DMS114 treated with DMSO at 0.1 percent for 48 hours (cell line): ENCODE measurements around the gene ARMH1.
"Not testable (repeated sequence)": the region's sequence is repeated elsewhere in the genome, so short reads cannot be mapped to it uniquely, and the experiment has no call there.

Experiments used
- DNase-seq: peaks from one replicate; lab custom pipeline; 2025; ENCODE audit not compliant: unreplicated experiment; lab: John Stamatoyannopoulos, UW

The ARMH1 gene

DNA sequence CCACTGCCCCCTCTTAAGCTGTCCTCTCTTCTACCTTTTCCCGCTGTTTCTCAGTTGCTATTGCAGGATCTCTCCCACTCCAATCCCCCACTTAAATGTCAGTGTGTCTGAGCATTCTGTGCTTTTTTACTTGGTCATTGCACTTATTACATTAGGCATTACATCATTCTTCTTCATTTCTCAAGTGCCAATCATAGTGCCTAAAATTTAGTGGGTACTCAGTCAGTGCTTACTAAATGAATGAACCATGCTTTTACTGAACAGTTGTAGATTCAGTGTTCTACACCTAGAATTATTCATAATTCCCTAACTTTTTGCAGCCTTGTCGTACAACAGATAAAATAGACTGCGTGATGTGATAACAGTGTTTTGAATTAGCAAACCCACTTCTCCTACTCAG, 19.4 kb downstream of the ARMH1 start:
- DNase-seq = no peak

DNA sequence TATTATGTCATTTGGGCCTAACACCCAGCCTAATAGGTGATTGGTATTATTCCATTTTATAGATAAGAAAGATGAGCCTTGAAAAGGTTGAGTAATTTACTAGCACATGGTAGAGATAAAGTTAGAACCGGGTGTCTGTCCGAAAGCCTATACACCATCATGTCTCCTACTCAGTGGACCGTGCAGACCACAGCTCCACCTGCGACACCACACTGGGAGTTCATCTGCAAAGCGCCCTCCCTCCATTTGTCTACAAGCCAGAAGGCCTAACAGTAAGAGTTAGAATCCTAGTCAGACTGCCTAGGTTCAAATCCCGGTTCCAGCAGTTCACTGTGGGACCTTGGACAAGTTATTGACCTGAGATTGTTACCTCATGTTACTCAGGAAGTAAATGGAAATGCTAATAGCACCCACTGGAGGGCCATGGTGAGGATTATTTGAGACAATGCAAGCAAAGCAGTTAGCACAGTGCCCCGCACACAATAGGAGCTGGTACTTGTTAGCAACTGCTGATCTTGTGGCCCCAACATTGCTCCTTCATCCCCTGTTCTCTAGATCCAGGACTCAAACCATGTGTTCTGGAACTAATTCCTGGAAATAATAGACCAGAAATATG, 20.5 kb downstream of the ARMH1 start:
- no peak for DNase-seq

GRCh38 chr1:44695671-44696070, 21.2 kb downstream of the ARMH1 start:
- DNase-seq = no peak

DNA sequence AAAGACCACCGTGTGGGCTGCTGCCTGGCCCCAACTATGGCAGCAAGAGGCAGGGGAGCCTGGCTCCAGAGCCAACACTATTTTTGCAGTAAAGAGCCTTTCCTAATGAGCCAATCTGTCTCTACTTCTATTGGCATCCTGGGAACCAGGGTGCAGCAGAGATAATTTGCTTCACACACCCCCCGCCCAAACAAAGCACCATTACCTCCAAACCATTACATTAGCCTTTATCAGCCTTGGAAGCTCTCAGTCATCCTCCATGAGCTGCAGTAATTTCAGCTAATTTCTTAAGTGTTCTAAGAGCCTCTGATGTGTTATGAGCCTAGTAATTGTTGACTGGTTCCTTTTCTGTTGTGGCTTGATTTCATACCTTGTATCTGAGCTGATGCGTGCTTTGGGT, 21.6 kb downstream of the ARMH1 start:
- DNase-seq = no peak

- no peak for DNase-seq
Observed at GRCh38 chr1:44696789-44697345, 22.4 kb downstream of the ARMH1 start.

- no peak for DNase-seq
Observed at GRCh38 chr1:44698138-44698537, 23.6 kb downstream of the ARMH1 start.

- not testable (repeated sequence) for DNase-seq
Observed at GRCh38 chr1:44699375-44699774, 24.9 kb downstream of the ARMH1 start.

GRCh38 chr1:44700573-44700972, 26.1 kb downstream of the ARMH1 start:
- DNase-seq = no peak

GRCh38 chr1:44701141-44701573, 26.6 kb downstream of the ARMH1 start:
- DNase-seq = no peak

DNA sequence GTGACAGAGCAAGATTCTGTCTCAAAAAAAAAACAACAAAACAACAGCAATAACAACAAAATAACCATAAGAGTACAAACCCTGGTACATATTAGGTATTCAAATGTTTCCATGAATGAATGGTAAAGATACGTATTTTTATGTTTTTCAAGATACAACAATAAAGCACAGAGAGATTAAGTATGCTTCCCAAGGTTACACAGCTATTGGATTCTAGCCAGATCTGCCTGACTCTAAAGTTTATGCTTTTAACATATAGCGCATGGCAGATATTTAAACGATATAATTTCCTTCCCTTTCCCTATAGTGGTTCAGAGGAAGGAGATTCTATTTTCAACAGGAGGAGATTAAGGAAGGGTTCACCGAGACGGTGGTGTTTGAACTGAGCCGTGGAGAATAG, 31.0 kb downstream of the ARMH1 start:
- DNase-seq = no peak

GRCh38 chr1:44705938-44706337, 31.4 kb downstream of the ARMH1 start:
- no peak for DNase-seq

- no peak for DNase-seq
Observed at GRCh38 chr1:44707112-44707881, 32.8 kb downstream of the ARMH1 start.

DNA sequence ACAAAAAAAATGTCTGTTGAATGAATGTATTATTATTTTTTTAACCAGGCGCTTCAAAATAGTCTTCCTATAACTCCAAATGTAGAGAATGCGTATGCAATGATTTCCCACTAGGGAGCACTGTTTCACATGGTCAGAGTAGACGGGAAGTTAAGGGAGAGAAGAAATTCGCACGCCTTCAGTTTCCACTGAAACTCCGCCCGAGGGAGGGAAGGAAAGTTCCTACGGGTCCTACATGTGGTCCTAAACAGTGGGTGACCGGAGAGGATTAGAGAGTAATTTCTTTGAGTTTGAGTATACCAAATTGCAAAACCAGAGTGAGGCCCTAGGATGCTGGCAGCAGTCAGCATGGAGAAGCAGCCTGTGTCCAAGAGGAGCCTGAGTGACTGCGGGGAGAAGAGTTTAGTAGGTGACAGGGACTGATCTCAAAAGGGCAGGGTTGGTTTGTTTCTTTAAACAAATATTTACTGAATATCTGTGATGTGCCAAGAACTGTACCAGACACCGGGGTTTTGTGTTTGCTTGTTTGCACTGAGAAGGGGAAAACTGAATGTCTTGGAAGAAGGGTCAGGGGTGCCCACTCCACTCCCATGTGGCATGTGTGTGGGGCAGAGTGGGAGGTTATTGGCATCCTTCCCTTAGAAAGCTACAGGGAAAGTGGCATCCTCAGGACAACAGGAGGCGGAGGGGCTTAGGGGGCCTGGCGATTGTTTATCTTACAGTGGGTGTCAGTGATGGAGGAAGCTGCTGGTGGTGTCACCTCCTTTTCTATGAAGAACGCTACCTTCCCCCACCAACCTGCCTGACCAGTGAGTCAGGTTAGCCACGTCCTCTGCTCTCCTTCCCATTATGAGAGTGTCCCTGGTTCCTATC, 33.7 kb downstream of the ARMH1 start:
- no peak for DNase-seq

DNA sequence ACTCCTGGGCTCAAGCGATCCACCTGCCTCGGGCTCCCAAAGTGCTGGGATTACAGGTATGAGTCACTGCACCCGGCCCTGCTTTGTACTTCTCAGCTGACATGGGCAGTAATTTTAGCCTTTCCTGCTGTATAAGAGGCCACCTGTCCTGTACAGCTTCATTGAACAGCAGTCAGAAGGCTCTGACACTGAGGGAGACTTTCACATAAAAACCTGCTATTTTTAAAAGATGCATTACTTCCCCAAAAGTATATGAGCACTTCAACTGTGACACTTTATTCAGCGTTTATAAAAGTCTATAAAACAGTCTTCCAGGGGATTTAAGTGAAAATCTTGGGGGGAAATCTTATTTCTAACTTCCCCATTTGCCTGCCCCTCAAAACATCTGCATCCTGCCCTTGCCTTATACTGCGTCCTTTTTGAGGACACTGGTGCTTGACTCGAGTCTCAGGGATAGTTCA, 38.8 kb downstream of the ARMH1 start:
- no peak for DNase-seq

DNA sequence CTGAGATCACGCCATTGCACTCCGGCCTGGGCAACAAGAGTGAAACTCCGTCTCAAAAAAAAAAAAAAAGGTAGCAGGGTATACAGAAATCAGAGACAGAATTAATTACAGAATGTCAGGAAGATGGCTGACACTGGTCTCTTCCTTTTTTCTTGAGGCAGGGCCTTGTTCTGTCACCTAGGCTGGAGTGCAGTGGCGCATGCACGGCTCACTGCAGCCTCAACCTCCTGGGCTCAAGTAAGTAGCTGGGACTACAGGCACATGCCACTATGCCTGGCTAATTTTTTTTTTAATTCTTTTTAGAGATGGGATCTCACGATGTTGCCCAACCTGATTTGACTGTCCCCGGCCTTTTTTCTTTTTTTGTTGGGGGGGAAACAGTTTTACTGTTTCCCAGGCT, 40.0 kb downstream of the ARMH1 start:
- no peak for DNase-seq

DNA sequence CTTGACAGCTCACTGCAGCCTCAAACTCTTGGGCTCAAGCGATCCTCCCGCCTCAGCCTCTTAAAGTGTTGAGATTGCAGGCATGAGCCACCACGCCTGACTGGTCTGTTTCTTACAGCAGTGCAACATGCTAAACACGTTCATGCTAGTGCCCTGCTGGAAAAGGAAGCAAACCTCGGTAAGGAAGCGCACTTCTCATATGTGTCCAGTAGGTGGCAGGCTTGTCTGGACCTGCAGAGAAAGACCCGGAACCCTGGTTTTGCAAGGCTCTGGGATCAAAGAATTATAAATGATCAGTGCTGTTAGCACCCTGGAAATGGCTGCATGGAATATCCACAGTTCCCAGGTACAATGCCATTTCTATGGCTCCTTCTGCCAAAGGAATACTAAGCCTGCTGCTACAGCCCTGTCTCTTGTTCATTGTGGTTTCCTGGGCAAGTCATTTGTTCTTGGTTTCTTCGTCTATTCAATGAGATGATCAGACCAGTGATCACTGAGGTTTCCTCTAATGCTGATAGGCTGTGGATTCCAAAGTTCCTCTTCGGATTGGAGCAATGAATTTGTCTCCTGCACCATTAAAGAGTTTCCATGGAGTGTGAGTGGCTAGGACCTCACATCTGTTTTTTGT, 40.5 kb downstream of the ARMH1 start:
- DNase-seq = peak; percentile 79

DNA sequence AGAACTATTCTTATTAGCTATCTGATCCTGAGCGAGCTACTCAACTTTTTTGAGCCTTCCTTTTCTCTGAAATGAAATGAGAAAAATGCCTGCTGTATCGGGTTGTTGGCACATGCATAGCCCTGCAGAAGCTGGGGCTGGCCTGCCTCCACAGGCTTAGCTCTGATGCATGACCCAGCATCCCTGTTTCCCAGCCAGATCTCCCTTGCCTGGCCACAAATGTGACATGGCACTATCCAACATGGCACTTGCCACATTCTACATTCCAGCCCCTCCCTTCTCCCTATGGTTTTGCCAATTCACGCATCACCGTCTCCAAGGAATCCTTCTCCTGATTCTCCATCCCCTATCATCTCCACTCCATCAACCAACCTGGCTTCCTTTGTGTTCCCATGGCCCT, 42.6 kb downstream of the ARMH1 start:
- DNase-seq = no peak

- DNase-seq = no peak
Observed at GRCh38 chr1:44717653-44718052, 43.1 kb downstream of the ARMH1 start.

- DNase-seq = no peak
Observed at GRCh38 chr1:44718091-44718490, 43.6 kb downstream of the ARMH1 start.

DNA sequence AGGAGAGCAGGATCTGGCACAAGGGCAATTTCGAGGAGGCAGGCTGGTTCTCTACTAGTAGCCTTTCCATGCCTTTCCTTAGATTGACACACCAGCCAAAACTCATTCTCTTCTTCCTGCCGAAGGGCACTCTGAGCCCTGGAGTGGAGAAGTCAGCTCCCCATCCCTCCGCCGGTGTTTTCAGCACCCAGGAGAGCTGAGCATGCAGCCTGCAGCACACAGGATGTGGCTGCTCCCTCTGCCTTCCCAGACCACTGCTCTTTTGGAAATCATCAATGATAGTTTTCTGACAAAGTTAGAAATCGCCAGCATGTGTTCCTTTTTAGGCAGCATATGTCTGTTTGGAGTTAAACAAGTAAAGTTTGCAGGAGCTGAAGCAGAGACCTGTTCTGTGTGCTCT, 44.8 kb downstream of the ARMH1 start:
- no peak for DNase-seq

DNA sequence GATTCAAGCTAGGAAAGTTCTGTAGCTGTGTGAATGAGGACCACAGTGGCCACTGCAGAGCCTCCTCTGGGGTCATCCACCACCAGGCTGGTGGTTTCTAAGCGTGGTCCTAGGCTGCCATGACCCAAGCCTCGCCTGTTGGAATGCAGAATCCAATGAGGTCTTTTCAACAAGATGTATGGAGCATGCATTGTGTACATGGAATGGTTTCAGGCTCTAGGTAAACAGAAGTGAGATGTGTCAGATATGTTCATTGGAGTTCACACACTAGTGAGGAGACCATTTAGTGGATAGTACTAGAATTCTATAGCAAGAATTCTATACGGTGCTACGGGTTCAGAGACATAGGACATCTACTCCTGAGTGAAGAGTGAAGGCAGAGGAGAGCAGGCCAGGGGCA, 45.8 kb downstream of the ARMH1 start:
- no peak for DNase-seq
